Adipose tissue (tissue), 3 donors: ENCODE measurements around the gene TRAPPC3L. TPM values are rescaled to one million over a fixed set of nuclear protein-coding genes. Genes with fewer than 3 reads are reported as not detected.

Source experiments
- H3K27ac ChIP-seq: one replicate; pipeline ENCODE4 v1.5.1; 2013; ENCODE audit warnings: low read depth, low read length
- WGBS, 3 donors: extraction: QIAGEN DNeasy Blood & Tissue Kit; methylation state at CpG; one replicate each; pipeline ENCODE4 v1.1.7; 2013; 5-methylcytosine and 5-hydroxymethylcytosine counted together
- polyA plus RNA-seq, 3 donors: library from polyadenylated mRNA; stranded (reverse); fragments of 200-250 nt; gene quantifications; one replicate each; pipeline ENCODE4 v1.2.3, GENCODE V29; 2013
- donor health status: healthy with polysubstance abuse.
- donor health status: Bipolar disorder and iron deficiency.
- donor health status: healthy.

TRAPPC3L gene
- polyA plus RNA-seq, 3 donors, result 0.02 to 0.45 (median 0.06) TPM

DNA sequence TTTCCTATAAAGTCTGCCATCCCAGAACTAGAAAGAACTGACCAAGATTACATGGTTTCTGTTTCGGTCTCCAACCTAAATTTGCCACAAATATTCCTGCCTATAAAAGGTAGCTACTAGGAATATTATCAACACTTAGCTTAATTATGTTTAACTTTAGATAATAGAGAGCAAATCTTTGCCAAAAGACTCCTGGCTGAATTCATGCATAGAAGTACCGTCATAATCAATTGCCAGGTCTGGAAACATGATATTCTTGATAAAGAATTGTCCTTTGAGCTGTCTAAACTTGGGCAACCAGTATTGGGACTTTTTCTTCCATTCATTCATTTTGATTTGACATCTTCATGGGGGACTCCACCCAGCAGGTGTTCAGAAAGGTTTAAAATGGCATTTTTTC, 61.9 kb downstream of the TRAPPC3L start:
- no peak overlapping the region for H3K27ac ChIP-seq
- WGBS, 3 donors, result 26 to 91% (median 83%) methylated on average over 2 of the region's 2 CpGs

- H3K27ac ChIP-seq, result no peak overlapping the region
- 72 to 97% (median 85%) methylated on average over 1 of the region's 1 CpG for WGBS, 3 donors
Measured at GRCh38 chr6:116482780-116483179, 62.7 kb downstream of the TRAPPC3L start.

- H3K27ac ChIP-seq, result no peak overlapping the region
- WGBS, 3 donors, result 50 to 67% (median 56%) methylated on average over 5 of the region's 5 CpGs
Measured at GRCh38 chr6:116476002-116476678, 69.3 kb downstream of the TRAPPC3L start.

- 25 to 73% (median 42%) methylated on average over 1 of the region's 1 CpG for WGBS, 3 donors
- H3K27ac ChIP-seq, result no peak overlapping the region
Measured at GRCh38 chr6:116475141-116475540, 70.3 kb downstream of the TRAPPC3L start.

GRCh38 chr6:116472706-116473105, 72.8 kb downstream of the TRAPPC3L start:
- no peak overlapping the region for H3K27ac ChIP-seq
- WGBS, 3 donors, result 83 to 88% (median 86%) methylated on average over 3 of the region's 3 CpGs

DNA sequence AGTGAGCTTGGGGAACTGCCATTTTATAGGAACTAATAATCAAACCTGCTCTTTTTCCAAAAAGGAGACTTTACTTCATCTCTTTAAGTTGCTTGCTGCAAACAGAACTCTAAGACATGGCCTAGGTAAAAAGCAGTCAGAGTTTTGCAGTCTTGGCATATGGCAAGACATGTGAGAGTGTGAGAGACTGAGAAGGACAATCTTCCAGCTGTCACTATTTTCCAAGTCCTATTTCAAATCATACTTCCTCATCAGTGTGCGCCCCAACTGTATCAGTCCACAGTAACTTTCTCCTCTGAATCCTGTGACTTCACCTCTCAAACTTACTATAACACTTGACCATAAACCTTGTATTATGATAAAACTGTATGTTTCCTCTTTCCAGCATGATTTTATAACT, 74.0 kb downstream of the TRAPPC3L start:
- 62 to 96% (median 79%) methylated on average over 1 of the region's 1 CpG for WGBS, 3 donors
- H3K27ac ChIP-seq, result no peak overlapping the region

GRCh38 chr6:116468293-116468692, 77.2 kb downstream of the TRAPPC3L start:
- 27 to 78% (median 67%) methylated on average over 1 of the region's 1 CpG for WGBS, 3 donors

DNA sequence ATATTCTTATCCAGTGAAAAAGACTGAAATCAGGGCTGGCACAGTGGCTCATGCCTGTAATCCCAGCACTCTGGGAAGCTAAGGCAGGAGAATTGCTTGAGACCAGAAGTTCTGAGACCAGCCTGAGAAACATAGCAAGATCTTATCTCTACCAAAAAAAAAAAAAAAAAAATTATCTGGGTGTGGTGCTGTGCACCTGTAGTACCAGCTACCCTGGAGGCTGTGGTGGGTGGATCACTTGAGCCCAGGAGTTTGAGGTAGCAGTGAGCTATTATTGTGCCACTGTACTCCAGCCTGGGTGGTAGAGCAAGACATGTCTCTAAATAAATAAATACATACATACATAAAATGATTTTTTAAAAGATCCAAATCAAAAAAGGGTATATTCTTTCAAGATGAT, 78.0 kb downstream of the TRAPPC3L start:
- no peak overlapping the region for H3K27ac ChIP-seq

More at GRCh38 chr6:116468293-116468692, 77.2 kb downstream of the TRAPPC3L start:
- no peak overlapping the region for H3K27ac ChIP-seq

- H3K27ac ChIP-seq, result no peak overlapping the region
- WGBS, 3 donors, result 91 to 100% (median 95%) methylated on average over 1 of the region's 1 CpG
Measured at GRCh38 chr6:116467096-116467495, 78.4 kb downstream of the TRAPPC3L start.

DNA sequence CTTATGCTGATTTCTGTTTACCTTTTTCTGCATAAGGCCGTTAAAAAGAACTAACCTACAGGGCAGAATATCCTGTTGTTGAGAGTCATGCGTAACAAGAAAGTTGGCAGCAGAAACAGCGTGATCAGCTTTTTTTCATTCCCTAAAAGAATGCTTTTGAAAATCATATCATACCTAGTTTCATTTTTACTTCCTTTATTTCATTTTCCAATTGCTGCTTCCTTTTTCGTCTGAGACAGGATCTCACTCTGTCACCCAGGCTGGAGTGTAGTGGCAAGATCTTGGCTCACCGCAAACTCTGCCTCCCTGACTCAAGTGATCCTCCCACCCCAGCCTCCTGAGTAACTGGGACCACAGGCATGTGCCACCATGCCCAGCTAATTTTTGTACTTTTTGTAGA, 80.2 kb downstream of the TRAPPC3L start:
- 30 to 80% (median 43%) methylated on average over 5 of the region's 5 CpGs for WGBS, 3 donors
- H3K27ac ChIP-seq, result no peak overlapping the region

GRCh38 chr6:116463301-116463700, 82.2 kb downstream of the TRAPPC3L start:
- WGBS, 3 donors, result 63 to 88% (median 71%) methylated on average over 4 of the region's 4 CpGs
- no peak overlapping the region for H3K27ac ChIP-seq

DNA sequence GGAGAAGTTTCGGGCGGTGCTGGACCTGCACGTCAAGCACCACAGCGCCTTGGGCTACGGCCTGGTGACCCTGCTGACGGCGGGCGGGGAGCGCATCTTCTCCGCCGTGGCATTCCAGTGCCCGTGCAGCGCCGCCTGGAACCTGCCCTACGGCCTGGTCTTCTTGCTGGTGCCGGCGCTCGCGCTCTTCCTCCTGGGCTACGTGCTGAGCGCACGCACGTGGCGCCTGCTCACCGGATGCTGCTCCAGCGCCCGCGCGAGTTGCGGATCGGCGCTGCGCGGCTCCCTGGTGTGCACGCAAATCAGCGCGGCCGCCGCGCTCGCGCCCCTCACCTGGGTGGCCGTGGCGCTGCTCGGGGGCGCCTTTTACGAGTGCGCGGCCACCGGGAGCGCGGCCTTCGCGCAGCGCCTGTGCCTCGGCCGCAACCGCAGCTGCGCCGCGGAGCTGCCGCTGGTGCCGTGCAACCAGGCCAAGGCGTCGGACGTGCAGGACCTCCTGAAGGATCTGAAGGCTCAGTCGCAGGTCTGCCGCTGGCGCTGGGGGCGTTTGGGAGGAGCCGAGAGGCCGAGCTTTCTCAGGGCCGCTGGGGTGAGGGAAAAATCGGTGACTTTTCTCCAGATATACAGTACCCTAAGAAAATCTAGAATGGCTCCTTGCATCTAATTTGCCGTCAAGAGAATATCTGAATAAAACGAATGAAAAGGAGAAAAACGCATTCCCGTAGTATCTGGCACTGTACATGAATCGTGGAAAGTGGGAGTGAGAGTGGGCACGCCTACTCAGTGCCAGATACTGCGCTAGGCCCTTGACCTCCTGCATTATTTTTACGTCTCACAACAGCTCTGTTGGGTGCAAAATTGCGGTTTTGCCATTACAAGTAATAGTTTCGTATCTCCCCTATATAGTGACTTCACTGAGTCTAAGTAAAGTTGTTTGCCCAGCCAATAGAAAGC, 83.3 kb downstream of the TRAPPC3L start:
- WGBS, 3 donors, result 8 to 12% (median 11%) methylated on average over 76 to 84 of the region's 84 CpGs
- no peak overlapping the region for H3K27ac ChIP-seq

- no peak within 1 kb of the TSS for H3K27ac ChIP-seq
- 33 to 39% (median 35%) methylated on average over 13 of the region's 13 CpGs for whole genome bisulfite sequencing, 3 donors
Measured at GRCh38 chr6:116461331-116461931, 84.1 kb downstream of the TRAPPC3L start, which contains the start of gene CALHM6. CALHM6 (plus strand) TSS chr6:116461375; CDS start chr6:116461930, 555 bp downstream.

- WGBS, 3 donors, result 90 to 93% (median 92%) methylated on average over 4 of the region's 4 CpGs
- no peak overlapping the region for H3K27ac ChIP-seq
Measured at GRCh38 chr6:116459927-116460326, 85.6 kb downstream of the TRAPPC3L start.

DNA sequence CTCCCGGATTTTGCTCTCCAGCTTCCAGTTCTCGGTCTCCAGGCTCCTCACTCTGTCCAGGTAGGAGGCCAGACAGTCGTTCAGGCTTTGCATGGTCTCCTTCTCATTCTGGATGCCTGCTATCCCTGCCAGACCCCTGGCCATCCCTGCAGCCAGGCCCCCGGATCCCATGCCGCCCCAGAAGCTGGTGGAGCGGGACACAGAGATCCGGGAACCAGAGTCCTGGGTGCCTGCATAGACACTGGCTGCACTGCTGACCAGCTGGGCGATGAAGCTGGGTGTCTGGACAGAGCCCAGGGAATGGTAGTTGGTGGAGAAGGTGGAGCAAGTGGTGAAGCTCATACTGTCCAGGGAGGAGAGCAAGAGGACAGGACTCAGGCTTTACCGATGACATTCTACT, 87.2 kb downstream of the TRAPPC3L start:
- 87 to 95% (median 94%) methylated on average over 9 of the region's 9 CpGs for WGBS, 3 donors
- H3K27ac ChIP-seq, result no peak overlapping the region

DNA sequence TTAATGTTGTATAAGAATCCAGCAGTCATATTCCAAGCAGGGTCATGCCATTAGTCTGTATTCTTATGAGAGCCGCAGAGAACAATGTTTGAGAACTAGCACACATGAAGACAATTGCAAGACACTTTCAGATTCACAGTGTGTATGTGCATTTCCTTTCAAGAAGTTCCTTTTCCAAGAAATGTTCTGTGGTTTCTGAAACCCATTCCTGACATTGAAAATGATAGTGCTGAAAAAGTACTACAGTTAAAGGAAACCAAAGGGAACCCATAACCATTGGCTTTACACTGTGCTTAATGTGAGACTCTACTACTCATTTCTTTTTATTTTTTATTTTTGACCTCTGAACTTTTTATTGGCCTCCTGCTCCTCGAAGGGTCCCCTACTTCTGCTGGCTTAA, 88.6 kb downstream of the TRAPPC3L start:
- H3K27ac ChIP-seq, result no peak overlapping the region
- WGBS, 3 donors, result 71 to 85% (median 78%) methylated on average over 2 of the region's 2 CpGs

DNA sequence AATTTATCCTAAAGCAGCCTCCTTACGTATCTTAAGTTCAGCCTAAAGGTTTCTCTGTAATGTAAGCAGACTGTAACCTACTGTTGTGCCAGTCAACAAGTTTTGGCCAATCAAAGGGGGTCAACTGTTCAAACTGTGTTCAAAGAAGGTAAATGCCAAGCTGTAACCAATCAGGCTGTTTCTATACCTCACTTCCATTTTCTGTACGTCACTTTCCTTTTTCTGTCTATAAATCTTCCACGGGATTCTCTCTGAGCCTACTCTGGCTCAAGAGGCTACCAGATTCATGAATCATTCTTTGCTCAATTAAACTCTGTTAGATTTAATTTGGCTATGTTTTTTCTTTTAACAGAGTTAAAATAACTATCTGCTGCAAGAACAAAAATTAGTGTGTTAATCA, 89.4 kb downstream of the TRAPPC3L start:
- 87 to 97% (median 90%) methylated on average over 3 of the region's 3 CpGs for WGBS, 3 donors
- H3K27ac ChIP-seq, result no peak overlapping the region

DNA sequence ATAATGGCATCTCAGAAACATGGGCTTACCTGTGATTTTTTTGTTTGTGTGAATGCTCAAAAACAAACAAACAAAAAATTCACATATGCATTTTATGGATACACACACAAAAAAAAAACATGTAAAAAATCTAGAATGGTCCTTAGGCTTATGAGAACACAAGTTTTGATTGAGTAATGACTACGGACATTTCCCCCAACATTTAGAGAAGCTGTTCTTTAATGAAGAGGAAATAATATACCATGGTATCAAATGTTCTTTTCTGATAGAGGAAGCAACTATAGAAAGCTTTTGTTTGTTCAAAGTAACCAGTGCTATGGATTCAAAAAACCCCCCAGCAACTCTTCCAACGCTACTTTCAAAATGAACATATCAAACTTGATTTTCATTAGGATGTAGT, 93.0 kb downstream of the TRAPPC3L start:
- WGBS, 3 donors, result 79 to 97% (median 79%) methylated on average over 2 of the region's 2 CpGs

DNA sequence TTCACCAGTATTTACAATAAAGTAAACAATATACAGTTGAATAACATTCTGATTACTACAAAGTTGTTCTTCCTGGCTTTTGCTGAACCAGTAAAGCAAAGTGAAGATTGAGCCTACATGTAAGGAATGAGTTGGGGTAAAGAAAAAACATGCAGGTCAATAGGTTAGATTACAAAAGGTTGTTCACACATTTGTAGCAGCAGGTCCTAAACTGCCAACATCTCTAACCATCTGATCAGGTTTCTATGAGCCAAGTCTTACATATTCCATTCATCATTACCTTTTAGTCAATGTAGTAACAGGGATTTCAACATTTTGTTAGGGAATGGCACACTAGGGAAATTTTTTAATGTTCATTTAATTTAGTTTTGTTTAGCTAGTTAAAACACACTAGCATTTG, 93.6 kb downstream of the TRAPPC3L start:
- no peak overlapping the region for H3K27ac ChIP-seq

More for the DNA sequence above, 93.0 kb downstream of the TRAPPC3L start:
- H3K27ac ChIP-seq, result no peak overlapping the region
